Frontal cortex (tissue), 4 donors: ENCODE measurements around the gene P3H2. TPM values are rescaled to one million over a fixed set of nuclear protein-coding genes. Genes with fewer than 3 reads are reported as not detected.
A peak's percentile ranks its signal among the peaks of the same experiment; 100 is the strongest.

ENCODE experiments used
- DNase-seq, 2 donors: peaks; one replicate each; pipeline ENCODE4 v3.0.0; 2012; ENCODE audit warnings: low spot score in 2 of 2
- FAIRE-seq: peaks from 2 replicates; lab custom pipeline; 2012; peaks lifted over from hg19 to GRCh38; lab: Jason Lieb, UNC
- total RNA-seq: library from RNA; depleted of rRNA; stranded (reverse); fragments of >200 nt; gene quantifications from one replicate; pipeline ENCODE4 v1.2.3, GENCODE V29; 2014
- donor health status: control.
- donor health status: control.
- donor health status: control.

The P3H2 gene
- total RNA-seq, 1 donor from 2014 or later: 2.4 TPM

DNA sequence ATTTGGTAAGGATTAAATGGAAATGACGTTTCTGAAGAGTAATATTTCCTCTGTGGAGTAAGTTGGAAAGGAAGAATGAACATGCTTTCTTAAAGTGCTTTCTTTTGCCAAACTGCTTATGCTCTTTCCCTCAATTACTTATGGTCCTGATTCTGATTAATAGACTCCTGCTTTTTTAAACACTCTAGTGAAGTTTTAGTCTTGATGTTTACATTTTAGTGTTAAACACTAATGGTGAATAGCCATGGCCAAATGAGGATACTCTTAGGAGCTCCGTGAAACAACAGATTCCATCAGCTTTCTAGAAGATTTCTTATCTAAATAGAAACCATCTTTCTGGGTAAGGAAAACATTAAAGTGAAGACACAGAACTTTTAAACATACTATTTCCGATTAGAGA lies 117.6 kb downstream of the P3H2 start:
- DNase-seq (no peak), FAIRE-seq (no peak)

DNA sequence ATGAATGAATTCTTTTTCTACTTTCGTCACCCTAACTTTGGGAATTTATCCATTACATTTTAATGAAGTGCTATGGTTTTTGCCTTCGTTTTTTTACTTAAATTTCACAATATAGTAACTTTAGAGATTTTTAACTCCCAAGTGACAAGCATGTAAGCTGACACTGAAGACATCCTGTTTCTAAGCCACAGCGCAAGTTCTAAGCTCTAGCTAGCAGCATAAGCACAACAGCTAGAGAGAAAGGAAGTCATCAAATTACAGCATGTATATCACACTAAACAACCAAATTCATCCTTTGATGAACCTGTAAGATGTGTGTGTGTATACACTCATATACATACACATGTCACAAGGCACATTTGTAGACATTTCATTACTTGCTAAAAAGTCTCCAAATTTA lies 119.3 kb downstream of the P3H2 start:
- FAIRE-seq: no peak

GRCh38 chr3:190000861-190001196 lies 119.9 kb downstream of the P3H2 start:
- no peak for DNase-seq
- FAIRE-seq: no peak

More for the DNA sequence above, 119.3 kb downstream of the P3H2 start:
- DNase-seq: no peak

GRCh38 chr3:190000187-190000860 lies 120.4 kb downstream of the P3H2 start:
- DNase-seq: no peak
- FAIRE-seq: no peak

DNA sequence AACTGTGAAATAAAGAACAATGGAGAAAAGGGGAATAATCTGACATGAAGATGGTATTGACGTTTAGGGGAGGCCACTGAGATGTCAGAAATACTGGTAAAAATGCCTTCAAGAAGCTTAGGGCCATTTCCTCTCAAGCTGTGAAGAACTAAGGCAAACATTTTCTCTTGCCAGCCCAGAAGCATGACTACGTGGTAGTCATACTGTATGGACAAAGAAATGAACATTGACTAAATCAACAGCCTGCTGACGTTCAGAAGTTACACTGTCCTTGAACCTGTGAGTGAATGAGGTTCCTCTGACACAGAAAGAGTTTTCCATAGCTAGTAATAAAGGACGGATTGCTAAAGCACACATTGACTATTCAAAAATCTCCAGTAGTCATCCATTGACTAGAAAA lies 121.0 kb downstream of the P3H2 start:
- DNase-seq (no peak), FAIRE-seq (no peak)

GRCh38 chr3:189995129-189995528 lies 125.6 kb downstream of the P3H2 start:
- DNase-seq (no peak), FAIRE-seq (no peak)

DNA sequence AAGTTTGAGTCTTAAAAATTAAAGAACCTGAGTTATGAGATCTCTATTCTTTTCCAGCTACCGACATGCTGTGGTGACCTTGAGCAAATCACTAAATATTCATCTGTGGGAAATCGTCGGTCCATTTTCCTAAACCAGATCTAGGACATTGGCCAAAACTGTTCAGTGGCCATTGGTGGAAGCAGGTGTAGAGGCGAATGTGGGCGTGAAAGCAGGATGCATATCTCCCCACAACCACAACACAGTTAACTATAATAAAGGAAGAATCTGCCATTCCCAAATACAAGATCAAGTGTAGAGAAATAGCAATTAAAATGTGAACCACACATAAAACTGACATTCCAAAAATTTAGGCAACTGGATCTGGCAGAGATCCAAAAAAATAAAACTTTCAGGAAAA lies 129.9 kb downstream of the P3H2 start:
- FAIRE-seq: no peak

GRCh38 chr3:189988854-189989253 lies 131.8 kb downstream of the P3H2 start:
- DNase-seq (no peak), FAIRE-seq (no peak)

More for the DNA sequence above, 129.9 kb downstream of the P3H2 start:
- no peak for DNase-seq

GRCh38 chr3:189988322-189988721 lies 132.4 kb downstream of the P3H2 start:
- no peak for FAIRE-seq
- no peak for DNase-seq

- no peak for DNase-seq
Measured at GRCh38 chr3:189985948-189986347, 134.7 kb downstream of the P3H2 start.

DNA sequence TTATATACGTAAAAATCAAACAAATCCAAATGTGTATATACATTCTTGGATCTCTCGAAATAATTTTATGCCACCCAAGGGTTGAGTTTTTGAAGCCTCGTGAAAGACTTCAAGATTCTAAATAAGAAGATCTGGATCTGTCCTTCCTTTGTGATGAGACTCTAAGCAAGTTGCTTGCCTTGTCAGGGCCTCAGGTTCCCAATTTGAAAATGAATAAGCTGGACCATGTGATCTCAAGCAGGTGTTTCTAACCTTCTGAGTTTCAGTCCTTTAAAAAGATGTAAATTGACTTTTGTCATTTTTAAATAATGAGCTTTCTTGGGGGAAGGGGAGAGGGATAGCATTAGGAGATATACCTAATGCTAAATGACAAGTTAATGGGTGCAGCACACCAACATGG lies 137.1 kb downstream of the P3H2 start:
- DNase-seq: no peak
- no peak for FAIRE-seq

More at GRCh38 chr3:189985948-189986347, 134.7 kb downstream of the P3H2 start:
- no peak for FAIRE-seq

- DNase-seq (no peak), FAIRE-seq (no peak)
Measured at GRCh38 chr3:189982321-189982945, 138.3 kb downstream of the P3H2 start.

DNA sequence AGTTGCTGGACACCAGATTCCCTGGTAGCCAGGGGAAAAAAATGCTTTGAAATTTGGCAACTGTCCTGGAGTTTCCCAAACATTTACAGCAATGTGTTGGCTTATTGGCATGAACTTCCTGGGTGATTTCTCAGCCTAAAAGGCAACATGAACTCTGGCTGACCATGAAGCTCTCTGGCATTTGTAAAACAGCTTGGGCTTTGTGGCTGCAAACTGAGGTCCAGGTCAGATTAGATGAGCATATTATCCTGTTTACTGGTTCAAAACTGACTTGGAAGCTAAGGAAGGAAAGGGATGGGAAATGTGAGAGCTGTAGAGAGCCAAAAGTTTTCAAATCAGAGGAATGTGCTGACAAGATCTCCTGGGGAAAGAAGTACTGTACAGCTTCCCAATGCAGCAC lies 139.0 kb downstream of the P3H2 start:
- FAIRE-seq (no peak), DNase-seq (no peak)

DNA sequence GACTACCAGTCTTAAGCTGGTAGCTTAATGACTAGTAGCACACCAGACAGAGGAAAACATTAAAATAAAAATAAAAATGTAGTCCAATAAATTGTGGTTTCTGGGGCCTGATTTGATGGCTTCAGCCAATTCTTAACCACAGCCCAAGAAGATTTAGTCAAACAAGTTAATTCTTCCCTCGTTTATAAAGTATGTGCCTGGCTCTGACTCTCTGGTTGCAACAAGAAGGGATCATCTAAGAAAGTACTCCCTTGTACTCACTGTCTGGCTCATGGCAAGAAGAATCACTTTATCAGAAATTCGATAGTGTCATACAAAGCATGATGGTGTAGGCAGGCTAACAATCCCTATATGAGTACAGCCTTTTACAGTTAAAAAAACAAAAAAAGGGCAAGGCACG lies 141.9 kb downstream of the P3H2 start:
- no peak for FAIRE-seq
- no peak for DNase-seq

GRCh38 chr3:189977174-189977573 lies 143.5 kb downstream of the P3H2 start:
- no peak for FAIRE-seq

DNA sequence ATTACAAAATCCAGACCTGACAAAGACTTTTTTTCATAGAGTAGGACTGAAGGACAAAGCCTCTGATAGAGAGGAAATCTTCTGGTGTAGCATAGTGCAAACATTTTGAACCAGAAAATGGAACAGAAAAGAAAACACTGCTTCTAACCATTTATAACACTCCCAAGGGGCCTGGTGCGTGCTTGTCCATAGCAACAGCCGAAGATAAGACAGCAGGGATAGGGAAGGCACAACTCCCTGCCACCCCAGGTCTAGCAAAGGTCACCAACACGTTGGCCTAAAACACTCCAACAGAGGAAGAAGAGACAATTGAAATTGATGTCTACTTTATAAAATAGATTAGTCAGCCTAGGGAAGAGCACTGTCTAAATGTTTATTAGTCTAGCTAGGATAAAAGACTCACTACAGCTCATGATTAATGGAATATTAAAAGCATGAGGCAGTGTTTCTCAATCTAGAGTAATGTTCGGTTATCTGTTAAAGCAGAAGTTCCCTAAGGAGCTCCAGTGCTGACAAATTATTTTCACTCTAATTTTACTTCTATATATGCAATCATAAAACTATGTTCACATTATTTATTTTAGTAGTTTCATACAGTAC lies 145.2 kb downstream of the P3H2 start:
- FAIRE-seq: no peak

More at GRCh38 chr3:189977174-189977573, 143.5 kb downstream of the P3H2 start:
- no peak for DNase-seq

DNA sequence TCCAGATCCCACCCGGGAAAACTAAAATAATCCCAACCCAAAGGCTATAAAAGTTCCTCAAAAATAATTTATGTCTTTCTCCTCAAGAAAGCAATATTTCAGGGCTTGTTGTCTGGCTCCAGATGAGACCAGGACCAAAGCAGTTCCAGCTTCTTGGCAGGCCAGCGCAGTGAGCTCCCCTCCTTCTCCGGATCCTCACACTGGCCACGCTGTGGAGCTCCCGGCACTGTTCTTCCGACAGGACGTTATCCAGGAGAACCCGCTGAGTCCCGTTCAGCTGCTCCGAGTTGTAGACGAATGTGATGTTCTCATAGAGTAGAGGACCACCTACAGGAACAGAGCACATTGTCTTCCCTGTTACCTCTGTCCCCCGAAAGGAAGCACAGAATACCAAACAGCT lies 146.3 kb downstream of the P3H2 start:
- FAIRE-seq (no peak), DNase-seq (no peak)

More for the DNA sequence above, 145.2 kb downstream of the P3H2 start:
- no peak for DNase-seq

DNA sequence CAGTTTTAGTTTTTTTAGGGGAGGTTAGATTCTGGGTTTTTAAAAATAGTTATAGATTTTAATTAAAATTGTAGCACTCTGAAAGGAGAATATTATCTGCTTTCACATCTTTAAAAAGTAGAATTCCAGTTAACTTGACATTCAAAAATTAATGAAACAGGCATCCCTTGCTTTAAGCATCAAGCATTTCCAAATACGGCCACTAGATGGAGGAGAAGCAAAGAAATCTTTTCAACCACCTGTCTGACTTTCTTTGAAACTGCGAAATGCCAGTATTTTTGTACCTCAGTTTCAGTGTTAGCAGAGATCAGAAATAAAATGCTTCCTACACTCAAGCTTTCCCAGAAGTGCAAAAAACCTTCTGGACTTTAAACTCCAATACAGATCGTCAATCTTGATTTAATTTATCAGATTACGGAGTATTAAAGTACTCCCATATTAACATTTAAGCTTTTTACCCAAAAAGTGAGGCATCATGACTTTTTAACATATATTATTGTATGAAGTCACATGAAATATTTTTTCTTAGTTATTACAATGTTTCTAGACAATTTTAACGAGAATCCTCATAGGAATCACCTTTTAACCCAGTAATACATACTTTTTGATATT lies 153.3 kb downstream of the P3H2 start:
- peak; percentile 6 to 39 for DNase-seq
- FAIRE-seq: peak; percentile 91

- DNase-seq: no peak
- no peak for FAIRE-seq
Measured at GRCh38 chr3:189966843-189967242, 153.9 kb downstream of the P3H2 start.

GRCh38 chr3:189964623-189965332 lies 155.9 kb downstream of the P3H2 start:
- no peak for FAIRE-seq
- no peak for DNase-seq
